ENCODE measurements around the gene TMPO.
A peak's percentile ranks its signal among the peaks of the same experiment; 100 is the strongest.
"Not testable (repeated sequence)": the region's sequence is repeated elsewhere in the genome, so short reads cannot be mapped to it uniquely, and the experiment has no call there.

The TMPO gene

DNA sequence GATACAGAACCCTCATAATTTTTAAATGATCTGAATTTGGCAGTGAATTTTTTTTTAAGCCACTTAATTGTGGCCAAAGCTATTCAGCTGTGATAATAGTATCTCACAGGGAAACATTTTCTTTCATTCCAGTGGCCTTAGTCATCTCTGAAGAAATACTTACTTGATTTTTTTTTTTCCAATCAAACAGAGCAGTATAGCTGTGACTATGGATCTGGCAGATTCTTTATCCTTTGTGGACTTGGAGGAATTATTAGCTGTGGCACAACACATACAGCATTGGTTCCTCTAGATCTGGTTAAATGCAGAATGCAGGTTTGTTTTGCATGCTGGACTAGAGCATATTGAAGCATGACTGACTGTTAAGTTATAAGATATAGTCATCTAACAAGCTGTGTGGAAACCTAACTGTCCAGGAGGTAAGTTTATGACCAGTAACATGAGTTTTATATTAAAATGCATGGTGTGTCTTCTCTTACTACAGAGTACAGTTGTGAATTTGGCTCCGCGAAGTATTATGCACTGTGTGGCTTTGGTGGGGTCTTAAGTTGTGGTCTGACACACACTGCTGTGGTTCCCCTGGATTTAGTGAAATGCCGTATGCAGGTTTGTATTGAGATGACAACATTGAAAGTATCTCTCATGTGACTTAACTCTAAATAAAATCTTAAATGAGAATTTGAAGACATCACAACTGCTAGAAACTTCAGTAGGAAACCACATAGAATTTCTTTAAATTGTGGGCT is 80.0 kb downstream of the TMPO start:
- peak overlapping the region; percentile 95 for H3K27ac ChIP-seq
- H3K36me3 ChIP-seq (replicated peaks): peaks cover 50% of the 10 kb centered on the region
- in situ Hi-C loops (cut with HindIII; ENCODE audit: low pct_ligation_motif_present, low sequenced_read_pairs): no loop called here
- DNase-seq: peak; percentile 25
- TF ChIP-seq, protein P1, sequence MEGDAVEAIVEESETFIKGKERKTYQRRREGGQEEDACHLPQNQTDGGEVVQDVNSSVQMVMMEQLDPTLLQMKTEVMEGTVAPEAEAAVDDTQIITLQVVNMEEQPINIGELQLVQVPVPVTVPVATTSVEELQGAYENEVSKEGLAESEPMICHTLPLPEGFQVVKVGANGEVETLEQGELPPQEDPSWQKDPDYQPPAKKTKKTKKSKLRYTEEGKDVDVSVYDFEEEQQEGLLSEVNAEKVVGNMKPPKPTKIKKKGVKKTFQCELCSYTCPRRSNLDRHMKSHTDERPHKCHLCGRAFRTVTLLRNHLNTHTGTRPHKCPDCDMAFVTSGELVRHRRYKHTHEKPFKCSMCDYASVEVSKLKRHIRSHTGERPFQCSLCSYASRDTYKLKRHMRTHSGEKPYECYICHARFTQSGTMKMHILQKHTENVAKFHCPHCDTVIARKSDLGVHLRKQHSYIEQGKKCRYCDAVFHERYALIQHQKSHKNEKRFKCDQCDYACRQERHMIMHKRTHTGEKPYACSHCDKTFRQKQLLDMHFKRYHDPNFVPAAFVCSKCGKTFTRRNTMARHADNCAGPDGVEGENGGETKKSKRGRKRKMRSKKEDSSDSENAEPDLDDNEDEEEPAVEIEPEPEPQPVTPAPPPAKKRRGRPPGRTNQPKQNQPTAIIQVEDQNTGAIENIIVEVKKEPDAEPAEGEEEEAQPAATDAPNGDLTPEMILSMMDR (IDR thresholded peaks at IDR 0.05; ENCODE audit: low read depth, low read length, missing control alignments): no peak
- no peaks in the 10 kb centered on the region for H3K27me3 ChIP-seq (replicated peaks)
- H3K4me3 ChIP-seq (ENCODE audit: low read depth, low read length): peak overlapping the region; percentile 100

- in situ Hi-C loops (cut with HindIII; ENCODE audit: low pct_ligation_motif_present, low sequenced_read_pairs); H3K27ac ChIP-seq; DNase-seq; H3K27me3 ChIP-seq (replicated peaks); H3K4me3 ChIP-seq (ENCODE audit: low read depth, low read length): not testable (repeated sequence)
- peaks cover 69% of the 10 kb centered on the region for H3K36me3 ChIP-seq (replicated peaks)
Measured at GRCh38 chr12:98597313-98597712, 81.9 kb downstream of the TMPO start.

All from brain microvascular endothelial cell (primary cell).